Vagina (tissue), 2 donors: Measurements from ENCODE around the gene CENPF.
"Not testable (repeated sequence)": the region's sequence is repeated elsewhere in the genome, so short reads cannot be mapped to it uniquely, and the experiment has no call there.

ENCODE experiments used
- POLR2A ChIP-seq, 2 donors: fragments of 450-650 bp; IDR thresholded peaks; one replicate each; pipeline ENCODE4 v1.6.1; 2017; ENCODE audit warnings: antibody characterized with exemption in 2 of 2, mild to moderate bottlenecking in 2 of 2, moderate library complexity in 2 of 2
- TF ChIP-seq, protein P1 (sequence below), 3 experiments: fragments of 450-650 bp in 2 of 3; fragments of 200-600 bp in 1 of 3; sonication (generic) in 1 of 3; IDR thresholded peaks; one replicate each; pipeline ENCODE4 v1.5.1; 2017 to 2019; ENCODE audit warnings: antibody characterized with exemption in 3 of 3, mild to moderate bottlenecking in 2 of 3, moderate library complexity in 2 of 3

DNA sequence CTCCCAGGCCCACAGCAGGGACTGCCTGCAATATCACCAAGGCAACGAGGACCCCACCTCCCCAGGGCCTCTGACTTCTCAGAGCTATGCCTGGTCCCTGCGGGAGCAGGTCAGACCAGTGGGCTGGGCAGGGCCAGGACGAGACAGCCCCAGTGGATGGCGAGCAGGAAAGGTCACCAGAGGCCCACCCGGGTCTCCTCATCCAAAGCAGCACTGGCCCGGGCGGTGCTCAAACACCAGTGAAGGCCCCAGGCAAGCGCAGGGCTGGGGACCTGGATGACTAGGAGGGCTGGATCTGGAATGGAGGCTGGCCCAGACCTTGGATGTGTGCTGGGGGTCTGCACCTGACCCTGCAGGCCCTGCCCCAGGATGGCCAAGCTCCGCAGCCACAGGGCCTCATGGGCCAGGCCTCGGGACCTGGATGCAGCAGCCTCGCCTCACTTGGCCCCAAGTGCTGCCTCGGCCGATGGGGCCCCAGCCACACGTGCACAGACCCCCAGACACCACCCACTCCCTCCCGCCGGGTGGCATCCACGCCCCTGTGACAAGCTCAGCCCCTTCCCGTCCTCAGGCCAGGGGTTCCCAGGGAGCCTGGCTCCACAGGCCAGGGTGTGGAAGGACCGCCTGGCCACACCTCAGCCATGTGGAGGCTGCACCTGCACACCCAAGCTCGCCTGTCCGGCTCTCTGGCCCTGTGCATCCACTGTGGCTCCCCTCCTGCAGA, 4.7 kb downstream of the CENPF start:
- TF ChIP-seq, protein P1, sequence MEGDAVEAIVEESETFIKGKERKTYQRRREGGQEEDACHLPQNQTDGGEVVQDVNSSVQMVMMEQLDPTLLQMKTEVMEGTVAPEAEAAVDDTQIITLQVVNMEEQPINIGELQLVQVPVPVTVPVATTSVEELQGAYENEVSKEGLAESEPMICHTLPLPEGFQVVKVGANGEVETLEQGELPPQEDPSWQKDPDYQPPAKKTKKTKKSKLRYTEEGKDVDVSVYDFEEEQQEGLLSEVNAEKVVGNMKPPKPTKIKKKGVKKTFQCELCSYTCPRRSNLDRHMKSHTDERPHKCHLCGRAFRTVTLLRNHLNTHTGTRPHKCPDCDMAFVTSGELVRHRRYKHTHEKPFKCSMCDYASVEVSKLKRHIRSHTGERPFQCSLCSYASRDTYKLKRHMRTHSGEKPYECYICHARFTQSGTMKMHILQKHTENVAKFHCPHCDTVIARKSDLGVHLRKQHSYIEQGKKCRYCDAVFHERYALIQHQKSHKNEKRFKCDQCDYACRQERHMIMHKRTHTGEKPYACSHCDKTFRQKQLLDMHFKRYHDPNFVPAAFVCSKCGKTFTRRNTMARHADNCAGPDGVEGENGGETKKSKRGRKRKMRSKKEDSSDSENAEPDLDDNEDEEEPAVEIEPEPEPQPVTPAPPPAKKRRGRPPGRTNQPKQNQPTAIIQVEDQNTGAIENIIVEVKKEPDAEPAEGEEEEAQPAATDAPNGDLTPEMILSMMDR (IDR thresholded peaks at IDR 0.05): not testable (repeated sequence)
- TF ChIP-seq POLR2A (IDR thresholded peaks at IDR 0.05): not testable (repeated sequence)
